Measurements from ENCODE around the gene NIM1K. TPM values are rescaled to one million over a fixed set of nuclear protein-coding genes. Genes with fewer than 3 reads are reported as not detected.

NIM1K gene
- 1.2 and 1.7 TPM in 2 replicates for total RNA-seq

DNA sequence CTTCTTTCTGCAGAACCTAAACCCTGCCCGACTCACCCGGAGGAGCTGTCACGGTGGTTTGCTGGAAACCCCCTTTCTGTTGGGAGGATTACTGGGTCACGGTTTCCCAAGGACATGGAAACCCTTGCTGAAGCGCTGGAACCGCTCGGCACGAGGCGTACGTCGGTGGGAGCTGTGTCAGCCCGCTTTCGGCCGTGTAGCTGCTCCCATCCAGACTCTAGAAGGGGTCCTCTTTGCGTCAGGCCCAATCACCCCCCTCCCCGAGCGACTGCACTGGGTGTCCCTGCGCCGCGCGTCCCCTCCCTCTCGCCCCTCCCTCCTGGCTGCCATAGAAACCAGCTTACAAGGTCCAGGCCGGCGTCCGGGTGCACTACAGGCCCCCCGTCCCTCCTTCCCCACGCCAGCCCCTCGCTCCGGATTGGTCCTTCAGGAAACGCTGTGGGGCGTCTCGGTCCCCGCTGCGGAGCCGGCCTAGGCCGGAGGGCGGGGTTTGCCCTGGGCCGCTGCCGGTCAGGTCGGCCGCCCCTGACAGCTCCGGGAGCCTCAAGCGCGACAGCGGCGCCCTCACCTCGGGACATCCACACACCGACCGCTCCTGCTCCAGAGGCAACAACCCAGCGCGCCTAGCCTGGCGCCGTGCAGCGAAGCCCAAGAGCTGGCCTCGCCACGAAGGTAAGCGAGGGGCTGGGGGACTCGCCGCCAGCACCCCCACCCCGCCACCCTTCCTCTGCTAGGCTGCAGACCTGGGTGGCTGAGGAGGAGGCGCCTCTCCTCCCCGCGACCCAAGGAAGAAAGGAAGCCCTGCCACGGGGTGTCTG, at the start of gene NIM1K:
Gene NIM1K (plus strand): TSS at position 486 of the 818 bp plus-strand sequence. CDS start 53,551 bp downstream, outside the sequence.

GRCh38 chr5:43313035-43313853, 121.2 kb downstream of the NIM1K start, which contains the start of gene HMGCS1:
TSS of gene HMGCS1 (minus strand) at chr5:43313412. CDS start at chr5:43298965, 14,447 bp downstream.

Other genes starting within 250 kb of the NIM1K start
- gene ANXA2R, start 151.9 kb upstream of the NIM1K start, total RNA-seq, result 2.1 and 2.4 TPM in 2 replicates
- 44.2 and 47.7 TPM in 2 replicates for gene ZNF131, start 71.3 kb upstream of the NIM1K start, total RNA-seq
- 315 and 340 TPM in 2 replicates for gene HMGCS1, start 121.2 kb downstream of the NIM1K start, total RNA-seq
- gene CCL28, start 220.2 kb downstream of the NIM1K start, total RNA-seq, result 1.5 and 3.9 TPM in 2 replicates

Data from uterine smooth muscle cell (primary cell).